Gastrocnemius medialis (tissue), 4 donors: ENCODE results near the gene PODN. TPM values are rescaled to one million over a fixed set of nuclear protein-coding genes. Genes with fewer than 3 reads are reported as not detected.

Experiments used
- ATAC-seq, 2 donors: fragments of 150-250 bp; one replicate each; pipeline ENCODE4 v1.9.1; 2016
- DNase-seq, 2 donors: peaks; one replicate each; pipeline ENCODE4 v3.0.0-alpha.2; 2019
- H3K27ac ChIP-seq, 4 donors: fragments of 200-600 bp; sonication (generic); 1 replicate in 1 of 4; 2 replicates in 3 of 4; pipeline ENCODE4 v1.5.1; 2016 to 2018; ENCODE audit warnings: mild to moderate bottlenecking in 2 of 4, moderate library complexity in 1 of 4
- H3K27me3 ChIP-seq, 3 donors: fragments of 200-600 bp; sonication (generic) in 2 of 3; 1 replicate in 1 of 3; 2 replicates in 2 of 3; pipeline versions ENCODE4 v1.5.1 to v1.6.0; 2016 to 2019; ENCODE audit warnings: mild to moderate bottlenecking in 1 of 3, moderate library complexity in 1 of 3
- H3K36me3 ChIP-seq, 2 donors: fragments of 200-600 bp; sonication (generic) in 1 of 2; one replicate each; pipeline ENCODE4 v1.5.1; 2017 to 2018
- H3K4me1 ChIP-seq, 2 donors: fragments of 200-600 bp; sonication (generic) in 1 of 2; one replicate each; pipeline ENCODE4 v1.5.1; 2016 to 2017; ENCODE audit warnings: mild to moderate bottlenecking in 2 of 2
- H3K4me3 ChIP-seq, 4 donors: fragments of 200-600 bp; sonication (generic) in 3 of 4; 1 replicate in 1 of 4; 2 replicates in 3 of 4; pipeline ENCODE4 v1.5.1; 2016 to 2019; ENCODE audit warnings: mild to moderate bottlenecking in 2 of 4
- H3K9me3 ChIP-seq, 3 donors: fragments of 200-600 bp; sonication (generic) in 2 of 3; 1 replicate in 1 of 3; 2 replicates in 2 of 3; pipeline ENCODE4 v1.5.1; 2016 to 2019
- POLR2A ChIP-seq, 2 donors: fragments of 450-650 bp; IDR thresholded peaks; one replicate each; pipeline ENCODE4 v1.6.1; 2017; ENCODE audit warnings: antibody characterized with exemption in 2 of 2, mild to moderate bottlenecking in 2 of 2, moderate library complexity in 2 of 2
- in situ Hi-C, 4 donors: fragments of 200-750 bp; cut with MboI; loops; one replicate each; pipeline versions ENCODE4 v1.15.0 to v1.8.0; 2017; ENCODE audit warnings: low sequenced_read_pairs in 4 of 4
- intact Hi-C: fragments of 100-400 bp; cut with DNase I; formaldehyde crosslinking; loops from one replicate; pipeline ENCODE4 v1.15.1; 2023; ENCODE audit warnings: low total_unique reads
- total RNA-seq, 4 donors: library from RNA; depleted of rRNA; stranded (reverse); fragments of >200 nt; gene quantifications; one replicate each; pipeline versions ENCODE4 v1.1.0 to v1.2.3, GENCODE V29; 2016
- TF ChIP-seq, protein P1 (sequence below), 5 experiments: fragments of 450-650 bp in 3 of 5; fragments of 200-600 bp in 2 of 5; sonication (generic) in 2 of 5; IDR thresholded peaks in 4 of 5; conservative IDR thresholded peaks in 1 of 5; 1 replicate in 4 of 5; 2 replicates in 1 of 5; pipeline ENCODE4 v1.5.1; 2016 to 2019; ENCODE audit warnings: antibody characterized with exemption in 5 of 5, mild to moderate bottlenecking in 3 of 5, moderate library complexity in 3 of 5

The PODN gene
- total RNA-seq, 4 donors from 2014 or later = 10.2 to 15.9 (median 13.0) TPM

DNA sequence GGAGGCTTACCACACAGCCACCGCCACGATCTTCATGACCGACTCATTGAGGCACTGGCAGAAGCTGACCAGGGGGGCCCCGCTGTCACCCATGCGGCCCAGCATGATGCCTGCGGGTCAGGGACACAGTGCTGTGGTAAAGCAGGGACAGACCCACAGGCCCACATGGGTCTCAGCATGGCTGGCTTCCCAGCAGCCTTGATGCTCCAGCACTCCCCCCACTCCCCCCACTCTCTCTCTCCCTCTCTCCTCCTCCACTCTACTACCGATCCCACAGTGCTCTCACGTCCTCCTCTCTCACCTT, 31.4 kb downstream of the PODN start:
- Histone ChIP-seq H3K9me3 (no peaks in the 10 kb centered on the region), H3K27me3 (no peaks in the 10 kb centered on the region), H3K36me3 (no peaks in the 10 kb centered on the region), H3K4me3 (no peak overlapping the region), H3K27ac (no peak overlapping the region), H3K4me1 (no peaks in the 10 kb centered on the region)
- ATAC-seq = no peak
- no peak for TF ChIP-seq POLR2A (IDR thresholded peaks at IDR 0.05)
- TF ChIP-seq, protein P1, sequence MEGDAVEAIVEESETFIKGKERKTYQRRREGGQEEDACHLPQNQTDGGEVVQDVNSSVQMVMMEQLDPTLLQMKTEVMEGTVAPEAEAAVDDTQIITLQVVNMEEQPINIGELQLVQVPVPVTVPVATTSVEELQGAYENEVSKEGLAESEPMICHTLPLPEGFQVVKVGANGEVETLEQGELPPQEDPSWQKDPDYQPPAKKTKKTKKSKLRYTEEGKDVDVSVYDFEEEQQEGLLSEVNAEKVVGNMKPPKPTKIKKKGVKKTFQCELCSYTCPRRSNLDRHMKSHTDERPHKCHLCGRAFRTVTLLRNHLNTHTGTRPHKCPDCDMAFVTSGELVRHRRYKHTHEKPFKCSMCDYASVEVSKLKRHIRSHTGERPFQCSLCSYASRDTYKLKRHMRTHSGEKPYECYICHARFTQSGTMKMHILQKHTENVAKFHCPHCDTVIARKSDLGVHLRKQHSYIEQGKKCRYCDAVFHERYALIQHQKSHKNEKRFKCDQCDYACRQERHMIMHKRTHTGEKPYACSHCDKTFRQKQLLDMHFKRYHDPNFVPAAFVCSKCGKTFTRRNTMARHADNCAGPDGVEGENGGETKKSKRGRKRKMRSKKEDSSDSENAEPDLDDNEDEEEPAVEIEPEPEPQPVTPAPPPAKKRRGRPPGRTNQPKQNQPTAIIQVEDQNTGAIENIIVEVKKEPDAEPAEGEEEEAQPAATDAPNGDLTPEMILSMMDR (IDR thresholded peaks at IDR 0.05 in 4 of 5, conservative IDR thresholded peaks at IDR 0.05 in 1 of 5) = no peak
- in situ Hi-C loops (no loop called here), intact Hi-C loops (no loop called here)
- no peak for DNase-seq

DNA sequence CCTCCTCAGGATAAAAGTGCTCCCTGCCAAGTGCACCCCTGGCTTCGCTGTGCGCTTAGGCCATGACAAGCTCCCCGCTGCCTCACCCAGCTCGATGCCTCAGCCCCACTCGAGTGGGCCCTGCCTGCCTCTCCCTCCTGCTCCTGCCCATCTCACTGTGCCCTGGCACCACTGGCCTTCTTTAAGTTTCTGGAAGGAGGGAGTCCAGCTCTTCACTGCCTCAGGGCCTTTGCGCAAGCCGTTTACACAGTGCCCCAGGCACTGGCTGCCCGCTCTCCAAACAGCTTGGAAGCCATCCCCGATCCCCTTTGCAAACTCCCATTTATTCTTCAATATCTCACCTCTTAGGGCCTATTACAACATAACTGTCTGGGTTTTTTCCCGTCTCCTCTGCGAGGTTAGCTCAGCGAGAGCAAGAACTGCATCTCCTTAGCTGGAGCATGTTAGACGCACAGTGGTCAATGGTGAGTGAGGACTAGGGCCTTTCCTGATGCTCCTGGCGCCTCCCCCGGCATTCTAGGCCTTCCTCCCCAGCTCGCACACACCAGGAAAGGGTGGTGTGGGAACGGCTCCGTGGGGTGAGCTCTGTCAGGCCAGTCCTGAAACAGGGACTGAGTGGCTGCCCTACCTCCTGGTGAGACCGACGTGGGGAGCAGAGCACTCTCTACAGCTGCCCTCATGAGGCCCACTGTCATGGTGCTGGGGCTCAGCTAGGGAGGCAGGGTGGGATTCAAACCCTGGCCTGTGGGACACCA, 31.9 kb downstream of the PODN start:
- no peak overlapping the region for H3K4me3 ChIP-seq
- in situ Hi-C loops (no loop called here), intact Hi-C loops (no loop called here)
- DNase-seq (no peak), ATAC-seq (no peak)
- H3K36me3 ChIP-seq = no peaks in the 10 kb centered on the region
- no peaks in the 10 kb centered on the region for H3K9me3 ChIP-seq
- no peak overlapping the region for H3K27ac ChIP-seq
- no peaks in the 10 kb centered on the region for H3K27me3 ChIP-seq
- no peaks in the 10 kb centered on the region for H3K4me1 ChIP-seq
- TF ChIP-seq, protein P1 (IDR thresholded peaks at IDR 0.05 in 4 of 5, conservative IDR thresholded peaks at IDR 0.05 in 1 of 5) = no peak
- no peak for TF ChIP-seq POLR2A (IDR thresholded peaks at IDR 0.05)

DNA sequence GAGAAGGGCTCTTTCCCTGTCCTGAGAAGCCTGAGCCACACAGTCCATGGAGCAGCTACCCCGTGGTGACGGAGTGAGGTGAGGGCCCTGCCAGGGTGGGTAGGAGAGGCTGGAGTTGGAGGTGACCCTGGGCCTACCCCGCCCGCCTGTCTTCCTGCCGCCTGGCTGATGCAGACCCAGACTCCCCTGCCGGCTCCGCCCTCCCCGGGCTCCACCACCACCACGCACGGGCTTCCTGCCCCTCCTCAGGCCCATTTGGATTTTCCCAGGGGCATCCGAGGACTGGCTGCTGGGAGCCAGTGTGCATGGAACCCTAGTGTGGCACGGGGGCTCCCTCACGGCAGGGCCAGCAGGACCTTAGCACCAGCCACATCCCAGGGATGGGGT, 32.5 kb downstream of the PODN start:
- H3K27ac ChIP-seq = no peak overlapping the region
- intact Hi-C loops (no loop called here), in situ Hi-C loops (no loop called here)

DNA sequence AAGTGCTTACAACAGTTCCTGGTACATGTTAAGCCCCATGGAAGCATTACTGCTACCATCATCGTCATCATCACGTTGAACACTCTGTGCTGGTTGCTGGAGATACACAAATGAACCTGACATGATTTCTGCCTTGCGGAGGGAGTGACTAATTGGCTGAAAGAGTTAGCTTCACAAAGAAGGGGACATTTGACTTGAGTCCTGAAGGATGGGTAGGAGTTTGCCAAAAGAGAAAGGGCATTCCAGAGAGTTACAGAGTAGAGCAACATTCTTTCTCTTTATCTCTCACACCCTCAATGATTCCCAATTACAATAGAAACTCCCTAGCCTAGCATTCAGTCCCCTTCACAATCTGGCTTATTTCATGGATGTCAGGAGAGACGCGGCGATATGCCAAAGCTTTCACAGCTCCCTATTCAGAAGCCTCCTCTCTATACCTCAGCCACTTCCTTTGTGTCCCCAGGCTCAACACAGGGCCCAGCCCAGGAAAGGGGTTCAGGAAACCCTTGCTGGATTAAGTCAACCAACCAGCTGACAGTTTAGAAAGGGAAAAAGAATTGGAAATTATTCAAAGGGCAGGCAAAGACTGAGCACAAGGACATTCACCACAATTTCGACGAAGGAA, 42.4 kb downstream of the PODN start:
- ATAC-seq (no peak), DNase-seq (no peak)
- H3K4me1 ChIP-seq = peaks cover 0 to 8% of the 10 kb centered on the region in 2 donors
- H3K27me3 ChIP-seq = peaks cover 0 to 2% (median 0%) of the 10 kb centered on the region in 3 donors
- no peak overlapping the region for H3K4me3 ChIP-seq
- in situ Hi-C loops = no loop called here
- TF ChIP-seq, protein P1 (IDR thresholded peaks at IDR 0.05 in 4 of 5, conservative IDR thresholded peaks at IDR 0.05 in 1 of 5) = no peak
- TF ChIP-seq POLR2A (IDR thresholded peaks at IDR 0.05) = no peak
- no peaks in the 10 kb centered on the region for H3K36me3 ChIP-seq
- no peak overlapping the region for H3K27ac ChIP-seq
- H3K9me3 ChIP-seq = no peaks in the 10 kb centered on the region
- intact Hi-C loops = no loop called here

More for the DNA sequence above, 32.5 kb downstream of the PODN start:
- no peak for TF ChIP-seq POLR2A (IDR thresholded peaks at IDR 0.05)
- TF ChIP-seq, protein P1 (IDR thresholded peaks at IDR 0.05 in 4 of 5, conservative IDR thresholded peaks at IDR 0.05 in 1 of 5) = no peak
- Histone ChIP-seq H3K4me1 (no peaks in the 10 kb centered on the region), H3K36me3 (no peaks in the 10 kb centered on the region), H3K27me3 (no peaks in the 10 kb centered on the region), H3K9me3 (no peaks in the 10 kb centered on the region), H3K4me3 (no peak overlapping the region)
- DNase-seq = no peak
- no peak for ATAC-seq
